Astrocyte (in vitro differentiated cells and primary cell): ENCODE data around the gene VRK1.

Experiments used
- EZH2 ChIP-seq: IDR thresholded peaks from 2 replicates; pipeline ENCODE4 v1.6.1; 2012; ENCODE audit warnings: mild to moderate bottlenecking, low read length, inconsistent platforms; ENCODE audit not compliant: insufficient read depth
- TF ChIP-seq, protein P1 (sequence below): IDR thresholded peaks from 2 replicates; pipeline ENCODE4 v1.5.1; 2011; ENCODE audit warnings: low read depth, mild to moderate bottlenecking, inconsistent platforms, low read length, moderate library complexity; ENCODE audit not compliant: insufficient read depth

DNA sequence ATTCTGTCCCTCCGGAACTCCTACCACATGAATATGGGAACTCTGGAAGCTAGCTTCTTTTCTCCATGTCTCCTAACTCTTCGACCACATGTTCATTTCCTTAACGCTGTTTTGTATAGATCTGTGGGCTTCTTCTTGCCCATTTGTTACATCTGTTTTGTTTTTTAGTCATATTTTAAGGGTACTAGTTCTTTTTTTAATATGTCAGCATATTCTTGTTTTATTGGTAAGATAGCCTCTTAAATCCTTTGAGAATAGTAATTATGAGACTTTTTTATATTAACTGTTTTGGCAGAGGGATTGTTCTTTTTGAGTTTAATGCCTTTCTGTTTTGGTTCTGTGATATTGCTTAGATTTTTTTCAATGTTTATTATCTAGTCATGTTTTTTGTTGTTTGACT is 70.5 kb downstream of the VRK1 start:
- TF ChIP-seq, protein P1, sequence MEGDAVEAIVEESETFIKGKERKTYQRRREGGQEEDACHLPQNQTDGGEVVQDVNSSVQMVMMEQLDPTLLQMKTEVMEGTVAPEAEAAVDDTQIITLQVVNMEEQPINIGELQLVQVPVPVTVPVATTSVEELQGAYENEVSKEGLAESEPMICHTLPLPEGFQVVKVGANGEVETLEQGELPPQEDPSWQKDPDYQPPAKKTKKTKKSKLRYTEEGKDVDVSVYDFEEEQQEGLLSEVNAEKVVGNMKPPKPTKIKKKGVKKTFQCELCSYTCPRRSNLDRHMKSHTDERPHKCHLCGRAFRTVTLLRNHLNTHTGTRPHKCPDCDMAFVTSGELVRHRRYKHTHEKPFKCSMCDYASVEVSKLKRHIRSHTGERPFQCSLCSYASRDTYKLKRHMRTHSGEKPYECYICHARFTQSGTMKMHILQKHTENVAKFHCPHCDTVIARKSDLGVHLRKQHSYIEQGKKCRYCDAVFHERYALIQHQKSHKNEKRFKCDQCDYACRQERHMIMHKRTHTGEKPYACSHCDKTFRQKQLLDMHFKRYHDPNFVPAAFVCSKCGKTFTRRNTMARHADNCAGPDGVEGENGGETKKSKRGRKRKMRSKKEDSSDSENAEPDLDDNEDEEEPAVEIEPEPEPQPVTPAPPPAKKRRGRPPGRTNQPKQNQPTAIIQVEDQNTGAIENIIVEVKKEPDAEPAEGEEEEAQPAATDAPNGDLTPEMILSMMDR = no peak
- TF ChIP-seq EZH2 = no peak
